Measurements from ENCODE around the gene GPR137. TPM values are rescaled to one million over a fixed set of nuclear protein-coding genes. Genes with fewer than 3 reads are reported as not detected.

Gene GPR137
- total and polyA plus RNA-seq, 9 of the 15 experiments (the other 6 are each of a cell fraction or from before 2014, with no cell fraction given): 0.32 to 26.7 (median 10.7) TPM

- TF ChIP-seq, protein P1, sequence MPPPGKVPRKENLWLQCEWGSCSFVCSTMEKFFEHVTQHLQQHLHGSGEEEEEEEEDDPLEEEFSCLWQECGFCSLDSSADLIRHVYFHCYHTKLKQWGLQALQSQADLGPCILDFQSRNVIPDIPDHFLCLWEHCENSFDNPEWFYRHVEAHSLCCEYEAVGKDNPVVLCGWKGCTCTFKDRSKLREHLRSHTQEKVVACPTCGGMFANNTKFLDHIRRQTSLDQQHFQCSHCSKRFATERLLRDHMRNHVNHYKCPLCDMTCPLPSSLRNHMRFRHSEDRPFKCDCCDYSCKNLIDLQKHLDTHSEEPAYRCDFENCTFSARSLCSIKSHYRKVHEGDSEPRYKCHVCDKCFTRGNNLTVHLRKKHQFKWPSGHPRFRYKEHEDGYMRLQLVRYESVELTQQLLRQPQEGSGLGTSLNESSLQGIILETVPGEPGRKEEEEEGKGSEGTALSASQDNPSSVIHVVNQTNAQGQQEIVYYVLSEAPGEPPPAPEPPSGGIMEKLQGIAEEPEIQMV (tag; conservative IDR thresholded peaks at IDR 0.05; ENCODE audit: low read depth): 0 out of 2 replicates have a peak, but pooled peaks have one; percentile 20
- TF ChIP-seq ZNF143 (CRISPR knock-in tag; IDR thresholded peaks at IDR 0.05) (no peak), RB1 (IDR thresholded peaks at IDR 0.05; ENCODE audit: low read depth) (peak; percentile 41; the same call in 1 of the 2 replicates), HDGF (IDR thresholded peaks at IDR 0.05) (peak; percentile 100), ZNF121 (CRISPR knock-in tag; conservative IDR thresholded peaks at IDR 0.05) (no peak), RBM14 (IDR thresholded peaks at IDR 0.05; ENCODE audit: borderline replicate concordance, insufficient read depth, low read depth, low read length) (no peak), GATA2 (CRISPR knock-in tag; IDR thresholded peaks at IDR 0.05) (no peak), MBD2 (IDR thresholded peaks at IDR 0.05; ENCODE audit: borderline replicate concordance, low read depth) (peak; percentile 29; the same call in 1 of the 2 replicates), TRIM28 (IDR thresholded peaks at IDR 0.05) (no peak; the same call in 1 of the 2 replicates), KDM4B (IDR thresholded peaks at IDR 0.05; ENCODE audit: borderline replicate concordance in 2 of 2, low read depth in 1 of 2) (peak in 1 of 2 experiments; percentile 60; a peak in 1 of 4 replicates), NBN (IDR thresholded peaks at IDR 0.05; ENCODE audit: low read depth) (peak; percentile 90), YBX1 (IDR thresholded peaks at IDR 0.05) (no peak), ATF2 (CRISPR knock-in tag; IDR thresholded peaks at IDR 0.05) (no peak), ZNF589 (CRISPR knock-in tag; IDR thresholded peaks at IDR 0.05; ENCODE audit: low read depth) (peak; percentile 38; the same call in 1 of the 2 replicates), FOXA3 (CRISPR knock-in tag; conservative IDR thresholded peaks at IDR 0.05 in 1 of 2, IDR thresholded peaks at IDR 0.05 in 1 of 2) (no peak), ARID1B (IDR thresholded peaks at IDR 0.05) (peak; percentile 89), POLR2AphosphoS5 (IDR thresholded peaks at IDR 0.05; ENCODE audit: control insufficient read depth, insufficient read depth, low read depth, low read length) (no peak), TCF7L2 (IDR thresholded peaks at IDR 0.05; ENCODE audit: low read depth, low read length) (no peak), CHCHD3 (CRISPR knock-in tag; IDR thresholded peaks at IDR 0.05) (no peak), ZNF785 (CRISPR knock-in tag; IDR thresholded peaks at IDR 0.05) (no peak), ZNF707 (CRISPR knock-in tag; conservative IDR thresholded peaks at IDR 0.05) (no peak)
- TF ChIP-seq, protein P2, sequence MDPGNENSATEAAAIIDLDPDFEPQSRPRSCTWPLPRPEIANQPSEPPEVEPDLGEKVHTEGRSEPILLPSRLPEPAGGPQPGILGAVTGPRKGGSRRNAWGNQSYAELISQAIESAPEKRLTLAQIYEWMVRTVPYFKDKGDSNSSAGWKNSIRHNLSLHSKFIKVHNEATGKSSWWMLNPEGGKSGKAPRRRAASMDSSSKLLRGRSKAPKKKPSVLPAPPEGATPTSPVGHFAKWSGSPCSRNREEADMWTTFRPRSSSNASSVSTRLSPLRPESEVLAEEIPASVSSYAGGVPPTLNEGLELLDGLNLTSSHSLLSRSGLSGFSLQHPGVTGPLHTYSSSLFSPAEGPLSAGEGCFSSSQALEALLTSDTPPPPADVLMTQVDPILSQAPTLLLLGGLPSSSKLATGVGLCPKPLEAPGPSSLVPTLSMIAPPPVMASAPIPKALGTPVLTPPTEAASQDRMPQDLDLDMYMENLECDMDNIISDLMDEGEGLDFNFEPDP (CRISPR knock-in tag; IDR thresholded peaks at IDR 0.05): no peak
- TF ChIP-seq, protein P3, sequence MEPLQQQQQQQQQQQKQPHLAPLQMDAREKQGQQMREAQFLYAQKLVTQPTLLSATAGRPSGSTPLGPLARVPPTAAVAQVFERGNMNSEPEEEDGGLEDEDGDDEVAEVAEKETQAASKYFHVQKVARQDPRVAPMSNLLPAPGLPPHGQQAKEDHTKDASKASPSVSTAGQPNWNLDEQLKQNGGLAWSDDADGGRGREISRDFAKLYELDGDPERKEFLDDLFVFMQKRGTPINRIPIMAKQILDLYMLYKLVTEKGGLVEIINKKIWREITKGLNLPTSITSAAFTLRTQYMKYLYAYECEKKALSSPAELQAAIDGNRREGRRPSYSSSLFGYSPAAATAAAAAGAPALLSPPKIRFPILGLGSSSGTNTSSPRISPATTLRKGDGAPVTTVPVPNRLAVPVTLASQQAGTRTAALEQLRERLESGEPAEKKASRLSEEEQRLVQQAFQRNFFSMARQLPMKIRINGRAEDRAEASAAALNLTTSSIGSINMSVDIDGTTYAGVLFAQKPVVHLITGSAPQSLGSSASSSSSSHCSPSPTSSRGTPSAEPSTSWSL (CRISPR knock-in tag; IDR thresholded peaks at IDR 0.05; ENCODE audit: borderline replicate concordance): no peak
These were observed 46.1 kb downstream of the GPR137 start (continued) for GRCh38 chr11:64331569-64332371.
